GM12878 (cell line): Measurements from ENCODE around the gene MUC12.

Source experiments
- CBX5 ChIP-seq: sonication (generic); IDR thresholded peaks from 2 replicates; pipeline ENCODE4 v1.6.1; 2016; ENCODE audit warnings: low read depth, moderate library complexity, mild to moderate bottlenecking, inconsistent platforms
- CTCF ChIP-seq, 3 experiments: IDR thresholded peaks in 2 of 3; conservative IDR thresholded peaks in 1 of 3; 2 replicates each; pipeline ENCODE4 v1.5.1; 2011; ENCODE audit warnings: low read depth in 3 of 3, low read length in 3 of 3, mild to moderate bottlenecking in 3 of 3, control low read depth in 2 of 3, moderate library complexity in 2 of 3, inconsistent platforms in 1 of 3, mixed read lengths in 1 of 3; ENCODE audit not compliant: control insufficient read depth in 2 of 3, insufficient read depth in 1 of 3; ENCODE audit errors: extremely low read depth in 1 of 3
- EZH2 ChIP-seq: IDR thresholded peaks from 2 replicates; pipeline ENCODE4 v1.6.1; 2012; ENCODE audit warnings: low read depth, mild to moderate bottlenecking, control low read depth, inconsistent platforms, low read length, borderline replicate concordance; ENCODE audit not compliant: control insufficient read depth
- FOXM1 ChIP-seq: IDR thresholded peaks from 2 replicates; pipeline ENCODE4 v1.6.1; 2012; ENCODE audit warnings: low read depth, mild to moderate bottlenecking, inconsistent platforms, low read length, moderate library complexity
- IKZF1 ChIP-seq: fragments of 450-650 bp; conservative IDR thresholded peaks from 2 replicates; pipeline ENCODE4 v1.6.1; 2017; ENCODE audit warnings: antibody characterized with exemption, mild to moderate bottlenecking
- IRF3 ChIP-seq: fragments of 450-650 bp; IDR thresholded peaks from 2 replicates; pipeline ENCODE4 v1.6.1; 2014; ENCODE audit warnings: mild to moderate bottlenecking
- JUND ChIP-seq: IDR thresholded peaks from 2 replicates; pipeline ENCODE4 v1.6.1; 2012; ENCODE audit warnings: low read depth, mild to moderate bottlenecking, low read length, improper control_type of control experiment, moderate library complexity
- MTA3 ChIP-seq: IDR thresholded peaks from 2 replicates; pipeline ENCODE4 v1.6.1; 2012; ENCODE audit warnings: low read length, inconsistent platforms, borderline replicate concordance
- POLR2A ChIP-seq: IDR thresholded peaks from 2 replicates; pipeline ENCODE4 v1.6.1; 2011; ENCODE audit warnings: low read depth, mild to moderate bottlenecking, low read length
- RAD21 ChIP-seq: IDR thresholded peaks from 2 replicates; pipeline ENCODE4 v1.6.1; 2011; ENCODE audit warnings: mild to moderate bottlenecking, low read depth, low read length, moderate library complexity; ENCODE audit not compliant: insufficient read depth
- RBBP5 ChIP-seq: fragments of 200-600 bp; sonication (generic); conservative IDR thresholded peaks from 2 replicates; pipeline ENCODE4 v1.6.1; 2016
- YBX1 ChIP-seq: fragments of 450-650 bp; IDR thresholded peaks from 2 replicates; pipeline ENCODE4 v1.6.1; 2016; ENCODE audit warnings: antibody characterized with exemption
- ZBTB11 ChIP-seq: fragments of 450-650 bp; formaldehyde crosslinking; IDR thresholded peaks from 2 replicates; pipeline ENCODE4 v1.5.0; 2022; ENCODE audit warnings: mild to moderate bottlenecking, missing genetic modification characterization

- no peak for TF ChIP-seq MTA3
- no peak for TF ChIP-seq YBX1
- no peak for TF ChIP-seq POLR2A
- TF ChIP-seq IRF3 = no peak
- no peak for TF ChIP-seq FOXM1
- TF ChIP-seq ZBTB11 (CRISPR knock-in tag) = no peak
- no peak for TF ChIP-seq IKZF1
- TF ChIP-seq CTCF (IDR thresholded peaks at IDR 0.05 in 2 of 3, conservative IDR thresholded peaks at IDR 0.05 in 1 of 3; ENCODE audit: control insufficient read depth in 2 of 3, extremely low read depth in 1 of 3, insufficient read depth in 1 of 3, low read depth in 3 of 3, low read length in 3 of 3) = no peak
- no peak for TF ChIP-seq EZH2
- no peak for TF ChIP-seq RBBP5
- no peak for TF ChIP-seq CBX5
- TF ChIP-seq RAD21 = no peak
- no peak for TF ChIP-seq JUND
Measured at GRCh38 chr7:100991631-100992030, 22.3 kb downstream of the MUC12 start.
